GM23338 (cell line): ENCODE measurements around the gene UTP3.

Experiments
- CREB1 ChIP-seq: fragments of 250-450 bp; sonication (Bioruptor Pico); IDR thresholded peaks from 2 replicates; pipeline ENCODE4 v1.5.0; 2020; ENCODE audit warnings: low read depth, mild to moderate bottlenecking, moderate library complexity
- CTCF ChIP-seq, 2 experiments: fragments of 200-600 bp in 1 of 2; sonication (generic) in 1 of 2; conservative IDR thresholded peaks; 2 replicates each; pipeline versions ENCODE4 v1.5.1 to v1.6.1; 2016 to 2017; ENCODE audit warnings: antibody characterized with exemption in 2 of 2, low read depth in 2 of 2, mild to moderate bottlenecking in 2 of 2, moderate library complexity in 1 of 2
- EZH2 ChIP-seq: fragments of 200-600 bp; sonication (generic); IDR thresholded peaks from one replicate; pipeline ENCODE4 v1.8.0; 2017; ENCODE audit warnings: antibody characterized with exemption, mild to moderate bottlenecking, low read depth; ENCODE audit not compliant: unreplicated experiment
- EZH2phosphoT487 ChIP-seq: fragments of 200-600 bp; sonication (generic); IDR thresholded peaks from one replicate; pipeline ENCODE4 v1.8.1; 2018; ENCODE audit warnings: antibody characterized with exemption; ENCODE audit not compliant: unreplicated experiment
- JUNB ChIP-seq: IDR thresholded peaks from one replicate; pipeline ENCODE4 v1.6.1; 2016; ENCODE audit warnings: antibody characterized with exemption; ENCODE audit not compliant: unreplicated experiment
- POLR2AphosphoS5 ChIP-seq: IDR thresholded peaks from 2 replicates; pipeline ENCODE4 v1.6.1; 2016; ENCODE audit warnings: antibody characterized with exemption, low read depth
- ZNF114 ChIP-seq: fragments of 250-450 bp; sonication (Bioruptor Pico); IDR thresholded peaks from 2 replicates; pipeline ENCODE4 v1.5.0; 2020; ENCODE audit warnings: mild to moderate bottlenecking, moderate library complexity
- TF ChIP-seq, protein P1 (sequence below): fragments of 250-450 bp; sonication (Bioruptor Pico); IDR thresholded peaks from 2 replicates; pipeline ENCODE4 v1.5.0; 2020; ENCODE audit warnings: mild to moderate bottlenecking, moderate library complexity
- TF ChIP-seq, protein P2 (sequence below): IDR thresholded peaks from one replicate; pipeline ENCODE4 v1.6.1; 2018; ENCODE audit warnings: antibody characterized with exemption; ENCODE audit not compliant: unreplicated experiment
- TF ChIP-seq, protein P3 (sequence below): IDR thresholded peaks from 2 replicates; pipeline ENCODE4 v1.6.1; 2016; ENCODE audit warnings: antibody characterized with exemption

- TF ChIP-seq EZH2phosphoT487: no peak
- no peak for TF ChIP-seq CTCF (conservative IDR thresholded peaks at IDR 0.05; ENCODE audit: low read depth in 2 of 2)
- TF ChIP-seq, protein P1, sequence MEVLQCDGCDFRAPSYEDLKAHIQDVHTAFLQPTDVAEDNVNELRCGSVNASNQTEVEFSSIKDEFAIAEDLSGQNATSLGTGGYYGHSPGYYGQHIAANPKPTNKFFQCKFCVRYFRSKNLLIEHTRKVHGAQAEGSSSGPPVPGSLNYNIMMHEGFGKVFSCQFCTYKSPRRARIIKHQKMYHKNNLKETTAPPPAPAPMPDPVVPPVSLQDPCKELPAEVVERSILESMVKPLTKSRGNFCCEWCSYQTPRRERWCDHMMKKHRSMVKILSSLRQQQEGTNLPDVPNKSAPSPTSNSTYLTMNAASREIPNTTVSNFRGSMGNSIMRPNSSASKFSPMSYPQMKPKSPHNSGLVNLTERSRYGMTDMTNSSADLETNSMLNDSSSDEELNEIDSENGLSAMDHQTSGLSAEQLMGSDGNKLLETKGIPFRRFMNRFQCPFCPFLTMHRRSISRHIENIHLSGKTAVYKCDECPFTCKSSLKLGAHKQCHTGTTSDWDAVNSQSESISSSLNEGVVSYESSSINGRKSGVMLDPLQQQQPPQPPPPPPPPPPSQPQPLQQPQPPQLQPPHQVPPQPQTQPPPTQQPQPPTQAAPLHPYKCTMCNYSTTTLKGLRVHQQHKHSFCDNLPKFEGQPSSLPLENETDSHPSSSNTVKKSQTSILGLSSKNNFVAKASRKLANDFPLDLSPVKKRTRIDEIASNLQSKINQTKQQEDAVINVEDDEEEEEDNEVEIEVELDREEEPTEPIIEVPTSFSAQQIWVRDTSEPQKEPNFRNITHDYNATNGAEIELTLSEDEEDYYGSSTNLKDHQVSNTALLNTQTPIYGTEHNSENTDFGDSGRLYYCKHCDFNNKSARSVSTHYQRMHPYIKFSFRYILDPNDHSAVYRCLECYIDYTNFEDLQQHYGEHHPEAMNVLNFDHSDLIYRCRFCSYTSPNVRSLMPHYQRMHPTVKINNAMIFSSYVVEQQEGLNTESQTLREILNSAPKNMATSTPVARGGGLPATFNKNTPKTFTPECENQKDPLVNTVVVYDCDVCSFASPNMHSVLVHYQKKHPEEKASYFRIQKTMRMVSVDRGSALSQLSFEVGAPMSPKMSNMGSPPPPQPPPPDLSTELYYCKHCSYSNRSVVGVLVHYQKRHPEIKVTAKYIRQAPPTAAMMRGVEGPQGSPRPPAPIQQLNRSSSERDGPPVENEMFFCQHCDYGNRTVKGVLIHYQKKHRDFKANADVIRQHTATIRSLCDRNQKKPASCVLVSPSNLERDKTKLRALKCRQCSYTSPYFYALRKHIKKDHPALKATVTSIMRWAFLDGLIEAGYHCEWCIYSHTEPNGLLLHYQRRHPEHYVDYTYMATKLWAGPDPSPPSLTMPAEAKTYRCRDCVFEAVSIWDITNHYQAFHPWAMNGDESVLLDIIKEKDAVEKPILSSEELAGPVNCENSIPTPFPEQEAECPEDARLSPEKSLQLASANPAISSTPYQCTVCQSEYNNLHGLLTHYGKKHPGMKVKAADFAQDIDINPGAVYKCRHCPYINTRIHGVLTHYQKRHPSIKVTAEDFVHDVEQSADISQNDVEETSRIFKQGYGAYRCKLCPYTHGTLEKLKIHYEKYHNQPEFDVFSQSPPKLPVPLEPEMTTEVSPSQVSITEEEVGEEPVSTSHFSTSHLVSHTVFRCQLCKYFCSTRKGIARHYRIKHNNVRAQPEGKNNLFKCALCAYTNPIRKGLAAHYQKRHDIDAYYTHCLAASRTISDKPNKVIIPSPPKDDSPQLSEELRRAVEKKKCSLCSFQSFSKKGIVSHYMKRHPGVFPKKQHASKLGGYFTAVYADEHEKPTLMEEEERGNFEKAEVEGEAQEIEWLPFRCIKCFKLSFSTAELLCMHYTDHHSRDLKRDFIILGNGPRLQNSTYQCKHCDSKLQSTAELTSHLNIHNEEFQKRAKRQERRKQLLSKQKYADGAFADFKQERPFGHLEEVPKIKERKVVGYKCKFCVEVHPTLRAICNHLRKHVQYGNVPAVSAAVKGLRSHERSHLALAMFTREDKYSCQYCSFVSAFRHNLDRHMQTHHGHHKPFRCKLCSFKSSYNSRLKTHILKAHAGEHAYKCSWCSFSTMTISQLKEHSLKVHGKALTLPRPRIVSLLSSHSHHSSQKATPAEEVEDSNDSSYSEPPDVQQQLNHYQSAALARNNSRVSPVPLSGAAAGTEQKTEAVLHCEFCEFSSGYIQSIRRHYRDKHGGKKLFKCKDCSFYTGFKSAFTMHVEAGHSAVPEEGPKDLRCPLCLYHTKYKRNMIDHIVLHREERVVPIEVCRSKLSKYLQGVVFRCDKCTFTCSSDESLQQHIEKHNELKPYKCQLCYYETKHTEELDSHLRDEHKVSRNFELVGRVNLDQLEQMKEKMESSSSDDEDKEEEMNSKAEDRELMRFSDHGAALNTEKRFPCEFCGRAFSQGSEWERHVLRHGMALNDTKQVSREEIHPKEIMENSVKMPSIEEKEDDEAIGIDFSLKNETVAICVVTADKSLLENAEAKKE (CRISPR knock-in tag): no peak
- TF ChIP-seq CREB1 (CRISPR knock-in tag): no peak
- TF ChIP-seq, protein P2, sequence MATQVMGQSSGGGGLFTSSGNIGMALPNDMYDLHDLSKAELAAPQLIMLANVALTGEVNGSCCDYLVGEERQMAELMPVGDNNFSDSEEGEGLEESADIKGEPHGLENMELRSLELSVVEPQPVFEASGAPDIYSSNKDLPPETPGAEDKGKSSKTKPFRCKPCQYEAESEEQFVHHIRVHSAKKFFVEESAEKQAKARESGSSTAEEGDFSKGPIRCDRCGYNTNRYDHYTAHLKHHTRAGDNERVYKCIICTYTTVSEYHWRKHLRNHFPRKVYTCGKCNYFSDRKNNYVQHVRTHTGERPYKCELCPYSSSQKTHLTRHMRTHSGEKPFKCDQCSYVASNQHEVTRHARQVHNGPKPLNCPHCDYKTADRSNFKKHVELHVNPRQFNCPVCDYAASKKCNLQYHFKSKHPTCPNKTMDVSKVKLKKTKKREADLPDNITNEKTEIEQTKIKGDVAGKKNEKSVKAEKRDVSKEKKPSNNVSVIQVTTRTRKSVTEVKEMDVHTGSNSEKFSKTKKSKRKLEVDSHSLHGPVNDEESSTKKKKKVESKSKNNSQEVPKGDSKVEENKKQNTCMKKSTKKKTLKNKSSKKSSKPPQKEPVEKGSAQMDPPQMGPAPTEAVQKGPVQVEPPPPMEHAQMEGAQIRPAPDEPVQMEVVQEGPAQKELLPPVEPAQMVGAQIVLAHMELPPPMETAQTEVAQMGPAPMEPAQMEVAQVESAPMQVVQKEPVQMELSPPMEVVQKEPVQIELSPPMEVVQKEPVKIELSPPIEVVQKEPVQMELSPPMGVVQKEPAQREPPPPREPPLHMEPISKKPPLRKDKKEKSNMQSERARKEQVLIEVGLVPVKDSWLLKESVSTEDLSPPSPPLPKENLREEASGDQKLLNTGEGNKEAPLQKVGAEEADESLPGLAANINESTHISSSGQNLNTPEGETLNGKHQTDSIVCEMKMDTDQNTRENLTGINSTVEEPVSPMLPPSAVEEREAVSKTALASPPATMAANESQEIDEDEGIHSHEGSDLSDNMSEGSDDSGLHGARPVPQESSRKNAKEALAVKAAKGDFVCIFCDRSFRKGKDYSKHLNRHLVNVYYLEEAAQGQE: no peak
- TF ChIP-seq POLR2AphosphoS5: no peak
- no peak for TF ChIP-seq EZH2
- no peak for TF ChIP-seq JUNB
- no peak for TF ChIP-seq ZNF114
- TF ChIP-seq, protein P3, sequence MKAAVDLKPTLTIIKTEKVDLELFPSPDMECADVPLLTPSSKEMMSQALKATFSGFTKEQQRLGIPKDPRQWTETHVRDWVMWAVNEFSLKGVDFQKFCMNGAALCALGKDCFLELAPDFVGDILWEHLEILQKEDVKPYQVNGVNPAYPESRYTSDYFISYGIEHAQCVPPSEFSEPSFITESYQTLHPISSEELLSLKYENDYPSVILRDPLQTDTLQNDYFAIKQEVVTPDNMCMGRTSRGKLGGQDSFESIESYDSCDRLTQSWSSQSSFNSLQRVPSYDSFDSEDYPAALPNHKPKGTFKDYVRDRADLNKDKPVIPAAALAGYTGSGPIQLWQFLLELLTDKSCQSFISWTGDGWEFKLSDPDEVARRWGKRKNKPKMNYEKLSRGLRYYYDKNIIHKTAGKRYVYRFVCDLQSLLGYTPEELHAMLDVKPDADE: no peak
Measured at GRCh38 chr4:70674731-70675130, 13.6 kb upstream of the UTP3 start.
